ENCODE results near the gene RNF212. TPM values are rescaled to one million over a fixed set of nuclear protein-coding genes. Genes with fewer than 3 reads are reported as not detected.

Gene RNF212
- polyA plus RNA-seq, 6 donors from 2014 or later: 0.79 to 11.6 (median 2.0) TPM

- peaks cover 0 to 2% (median 0%) of the 10 kb centered on the region in 3 donors for H3K4me1 Mint-ChIP-seq
- no peak overlapping the region for H3K27ac Mint-ChIP-seq
- peaks cover 0 to 25% (median 22%) of the 10 kb centered on the region in 3 donors for H3K27me3 Mint-ChIP-seq
- peaks cover 0 to 17% of the 10 kb centered on the region in 2 donors for H3K36me3 Mint-ChIP-seq
- ATAC-seq (ENCODE audit: low read depth in 2 of 2) (no peak), DNase-seq (no peak)
- peak overlapping the region in 1 of 8 donors; percentile 84 for H3K4me3 Mint-ChIP-seq
- peaks cover 5 to 21% (median 16%) of the 10 kb centered on the region in 7 donors for H3K9me3 Mint-ChIP-seq
Measured at GRCh38 chr4:1092983-1093361, 20.4 kb downstream of the RNF212 start.

GRCh38 chr4:1092026-1092982 lies 21.1 kb downstream of the RNF212 start:
- ATAC-seq (ENCODE audit: low read depth in 2 of 2) (no peak), DNase-seq (no peak)
- Mint-ChIP-seq H3K4me3 (peak overlapping the region in 1 of 8 donors; percentile 84), H3K27ac (no peak overlapping the region), H3K36me3 (peaks cover 0 to 23% of the 10 kb centered on the region in 2 donors), H3K4me1 (peaks cover 0 to 2% (median 0%) of the 10 kb centered on the region in 3 donors), H3K27me3 (peaks cover 0 to 25% (median 16%) of the 10 kb centered on the region in 3 donors), H3K9me3 (peaks cover 8 to 27% (median 21%) of the 10 kb centered on the region in 7 donors)

- Mint-ChIP-seq H3K4me1 (peaks cover 0 to 2% (median 0%) of the 10 kb centered on the region in 3 donors), H3K9me3 (peaks cover 8 to 27% (median 21%) of the 10 kb centered on the region in 7 donors), H3K27me3 (peaks cover 0 to 21% (median 11%) of the 10 kb centered on the region in 3 donors), H3K4me3 (no peak overlapping the region), H3K36me3 (peaks cover 0 to 23% of the 10 kb centered on the region in 2 donors), H3K27ac (no peak overlapping the region)
- ATAC-seq (ENCODE audit: low read depth in 2 of 2) (no peak), DNase-seq (no peak)
Measured at GRCh38 chr4:1091561-1091995, 21.8 kb downstream of the RNF212 start.

- Mint-ChIP-seq H3K27ac (no peak overlapping the region), H3K27me3 (peaks cover 0 to 28% (median 15%) of the 10 kb centered on the region in 3 donors)
Measured at GRCh38 chr4:1090465-1091440, 22.6 kb downstream of the RNF212 start.

GRCh38 chr4:1090036-1090435 lies 23.3 kb downstream of the RNF212 start:
- Mint-ChIP-seq H3K9me3 (peaks cover 8 to 29% (median 21%) of the 10 kb centered on the region in 7 donors), H3K4me1 (peaks cover 0 to 2% (median 0%) of the 10 kb centered on the region in 3 donors), H3K27me3 (peaks cover 3 to 32% (median 22%) of the 10 kb centered on the region in 3 donors), H3K36me3 (peaks cover 0 to 23% of the 10 kb centered on the region in 2 donors), H3K27ac (no peak overlapping the region), H3K4me3 (no peak overlapping the region)
- DNase-seq: no peak
- no peak for ATAC-seq (ENCODE audit: low read depth in 2 of 2)

More at GRCh38 chr4:1090465-1091440, 22.6 kb downstream of the RNF212 start:
- Mint-ChIP-seq H3K9me3 (peaks cover 8 to 29% (median 21%) of the 10 kb centered on the region in 7 donors), H3K4me1 (peaks cover 0 to 2% (median 0%) of the 10 kb centered on the region in 3 donors), H3K4me3 (no peak overlapping the region), H3K36me3 (peaks cover 0 to 23% of the 10 kb centered on the region in 2 donors)
- ATAC-seq (ENCODE audit: low read depth in 2 of 2) (no peak), DNase-seq (no peak)

- H3K9me3 Mint-ChIP-seq: peaks cover 8 to 29% (median 21%) of the 10 kb centered on the region in 7 donors
- peaks cover 8 to 25% (median 23%) of the 10 kb centered on the region in 3 donors for H3K27me3 Mint-ChIP-seq
- no peak overlapping the region for H3K27ac Mint-ChIP-seq
- DNase-seq (no peak), ATAC-seq (ENCODE audit: low read depth in 2 of 2) (no peak)
- peaks cover 7 to 8% (median 7%) of the 10 kb centered on the region in 3 donors for H3K4me1 Mint-ChIP-seq
- H3K4me3 Mint-ChIP-seq: no peak overlapping the region
- H3K36me3 Mint-ChIP-seq: peaks cover 0 to 23% of the 10 kb centered on the region in 2 donors
Measured at GRCh38 chr4:1087371-1087770, 26.0 kb downstream of the RNF212 start.

GRCh38 chr4:1086011-1086410 lies 27.4 kb downstream of the RNF212 start:
- Mint-ChIP-seq H3K36me3 (peaks cover 0 to 23% of the 10 kb centered on the region in 2 donors), H3K9me3 (peaks cover 8 to 29% (median 21%) of the 10 kb centered on the region in 7 donors), H3K4me1 (peaks cover 14 to 18% (median 17%) of the 10 kb centered on the region in 3 donors), H3K27ac (no peak overlapping the region), H3K4me3 (no peak overlapping the region), H3K27me3 (peaks cover 19 to 34% (median 20%) of the 10 kb centered on the region in 3 donors)
- DNase-seq (no peak), ATAC-seq (ENCODE audit: low read depth in 2 of 2) (no peak)

- Mint-ChIP-seq H3K36me3 (peaks cover 0 to 23% of the 10 kb centered on the region in 2 donors), H3K4me1 (peaks cover 14 to 23% (median 17%) of the 10 kb centered on the region in 3 donors), H3K27me3 (peaks cover 19 to 39% (median 26%) of the 10 kb centered on the region in 3 donors), H3K4me3 (no peak overlapping the region), H3K9me3 (peaks cover 8 to 29% (median 21%) of the 10 kb centered on the region in 7 donors), H3K27ac (no peak overlapping the region)
- no peak for DNase-seq
- ATAC-seq (ENCODE audit: low read depth in 2 of 2): no peak
Measured at GRCh38 chr4:1085404-1085799, 28.0 kb downstream of the RNF212 start.

- H3K9me3 Mint-ChIP-seq: peaks cover 8 to 27% (median 21%) of the 10 kb centered on the region in 7 donors
- H3K36me3 Mint-ChIP-seq: peaks cover 0 to 20% of the 10 kb centered on the region in 2 donors
- peaks cover 14 to 23% (median 17%) of the 10 kb centered on the region in 3 donors for H3K4me1 Mint-ChIP-seq
- no peak for ATAC-seq (ENCODE audit: low read depth in 2 of 2)
- H3K27me3 Mint-ChIP-seq: peaks cover 20 to 44% (median 30%) of the 10 kb centered on the region in 3 donors
- no peak overlapping the region for H3K27ac Mint-ChIP-seq
- no peak for DNase-seq
- no peak overlapping the region for H3K4me3 Mint-ChIP-seq
Measured at GRCh38 chr4:1084796-1085403, 28.5 kb downstream of the RNF212 start.

GRCh38 chr4:1084394-1084793 lies 29.0 kb downstream of the RNF212 start:
- H3K36me3 Mint-ChIP-seq: peaks cover 0 to 15% of the 10 kb centered on the region in 2 donors
- DNase-seq (no peak), ATAC-seq (ENCODE audit: low read depth in 2 of 2) (no peak)
- peaks cover 14 to 23% (median 17%) of the 10 kb centered on the region in 3 donors for H3K4me1 Mint-ChIP-seq
- H3K4me3 Mint-ChIP-seq: no peak overlapping the region
- H3K27me3 Mint-ChIP-seq: peaks cover 25 to 49% (median 35%) of the 10 kb centered on the region in 3 donors
- H3K27ac Mint-ChIP-seq: no peak overlapping the region
- H3K9me3 Mint-ChIP-seq: peaks cover 3 to 25% (median 19%) of the 10 kb centered on the region in 7 donors

GRCh38 chr4:1082215-1083182 lies 30.9 kb downstream of the RNF212 start:
- DNase-seq (peak; percentile 12), ATAC-seq (ENCODE audit: low read depth in 2 of 2) (peak; percentile 82 to 90)
- H3K4me1 Mint-ChIP-seq: peaks cover 14 to 23% (median 17%) of the 10 kb centered on the region in 3 donors
- peaks cover 26 to 57% (median 37%) of the 10 kb centered on the region in 3 donors for H3K27me3 Mint-ChIP-seq
- peak overlapping the region in 4 of 6 donors; percentile 34 to 80 (median 76) for H3K27ac Mint-ChIP-seq
- peak overlapping the region in 3 of 8 donors; percentile 20 to 57 (median 35) for H3K4me3 Mint-ChIP-seq
- H3K36me3 Mint-ChIP-seq: peaks cover 0 to under 1% of the 10 kb centered on the region in 2 donors
- H3K9me3 Mint-ChIP-seq: peaks cover 0 to 8% (median under 1%) of the 10 kb centered on the region in 7 donors

Measured in naive B cell (primary cell).